ENCODE results near the gene CXXC4. TPM values are rescaled to one million over a fixed set of nuclear protein-coding genes. Genes with fewer than 3 reads are reported as not detected.

CXXC4 gene
- total RNA-seq, 1 experiment from 2014 or later: not detected

- DNase-seq (ENCODE audit: low read depth): no peak
Measured at GRCh38 chr4:104420766-104421165, 73.9 kb downstream of the CXXC4 start.

Measured in LHCN-M2 (cell line).